NCI-H1436 treated with DMSO at 0.1 percent for 48 hours (cell line): ENCODE data around the gene CHRD.
A peak's percentile ranks its signal among the peaks of the same experiment; 100 is the strongest.

Experiments used
- DNase-seq: peaks from one replicate; lab custom pipeline; 2025; lab: John Stamatoyannopoulos, UW

Gene CHRD

DNA sequence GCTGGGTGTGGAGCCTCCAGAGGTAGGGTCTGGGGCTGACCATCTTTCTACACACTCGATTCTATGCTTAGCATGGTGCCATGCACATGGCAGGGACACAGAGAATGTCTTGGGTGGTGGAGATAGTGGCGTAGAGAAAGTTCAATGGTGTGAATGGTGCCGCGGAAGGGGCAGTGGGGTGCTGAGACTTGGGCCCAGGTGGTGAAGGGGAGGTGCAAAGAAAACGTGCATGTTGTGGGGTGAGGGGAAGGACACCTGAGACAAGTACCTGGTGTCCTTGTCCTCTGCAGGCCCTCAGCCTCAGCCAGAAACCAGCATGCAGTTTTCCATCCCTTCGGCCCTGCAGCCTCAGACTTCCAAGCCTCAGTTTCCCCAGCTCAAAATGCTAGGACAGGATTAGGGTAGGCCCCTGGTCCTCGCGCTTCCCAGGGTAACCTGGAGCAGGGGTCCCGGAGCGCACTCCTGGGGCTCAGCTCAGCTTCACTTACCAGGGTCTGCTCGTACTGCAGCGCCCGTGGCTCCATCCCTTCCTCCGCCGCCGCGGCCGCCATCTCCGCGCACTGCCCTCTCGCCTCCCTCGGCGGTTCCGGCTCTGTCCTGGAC, 18.8 kb upstream of the CHRD start:
- no peak for DNase-seq

DNA sequence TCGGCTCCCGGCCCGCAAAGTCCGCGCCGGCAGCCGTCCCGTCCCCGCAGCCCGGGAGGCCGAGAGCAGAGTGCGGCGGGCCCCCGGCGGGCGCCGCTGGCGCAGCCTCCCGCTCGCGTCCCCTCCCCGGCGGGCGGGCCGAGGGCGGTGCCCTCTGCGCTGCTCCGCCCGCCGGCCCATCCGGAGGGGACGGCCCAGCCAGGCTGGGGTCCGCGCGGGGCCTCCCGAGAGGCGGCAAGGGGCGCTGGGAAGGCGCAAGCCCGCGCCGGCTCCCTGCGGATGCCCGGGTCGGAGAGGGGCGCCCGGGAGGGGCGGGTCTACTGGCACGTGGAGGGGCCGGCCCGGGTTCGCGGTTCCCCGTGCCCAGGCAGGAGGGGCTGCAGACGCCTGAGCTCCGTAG, 18.3 kb upstream of the CHRD start, which contains the start of the genes CLCN2 and POLR2H:
Gene CLCN2, minus strand, starts transcription at position 74 of the 400 bp plus-strand sequence. CDS start 126 bp downstream, outside the sequence.
Gene POLR2H, plus strand, starts transcription at position 179 of the 400 bp plus-strand sequence. CDS start 1,783 bp downstream, outside the sequence.
- no peak for DNase-seq

DNA sequence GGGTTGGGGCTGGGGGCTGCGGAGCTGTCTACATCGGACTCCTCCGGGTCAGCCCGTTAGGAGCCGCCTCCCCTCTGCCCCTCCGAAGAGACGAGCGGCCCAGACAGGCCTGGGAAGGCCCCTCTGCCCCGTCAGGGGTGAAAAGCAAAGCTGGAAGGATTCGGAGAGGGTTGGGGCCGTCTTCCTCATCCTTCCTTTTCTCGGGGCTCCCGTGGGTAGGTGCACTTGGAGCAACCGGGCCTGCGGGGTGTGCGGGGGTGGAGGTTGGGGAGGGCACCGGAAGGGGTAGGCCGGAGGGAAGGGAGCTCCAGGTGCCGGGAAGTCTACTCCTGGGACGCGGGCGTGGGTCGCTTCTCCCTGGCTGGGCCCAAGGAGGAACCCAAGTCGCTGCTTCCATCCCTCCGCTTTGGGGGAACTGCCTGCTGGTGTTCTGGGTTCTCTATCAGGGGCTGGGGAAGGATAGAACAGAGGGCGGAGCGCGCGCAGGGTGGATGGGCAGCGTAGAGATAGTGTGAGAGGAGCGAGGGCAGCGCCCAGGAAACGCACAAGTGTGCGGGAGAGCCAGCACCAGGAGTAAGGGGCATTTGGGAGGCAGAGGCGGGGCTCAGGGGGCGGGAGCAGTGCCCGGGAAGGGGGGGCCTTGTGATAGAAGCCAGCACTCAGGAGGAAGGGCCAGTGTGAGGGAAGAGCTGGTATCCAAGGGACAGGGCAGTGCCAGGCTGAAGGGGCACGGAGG, 17.8 kb upstream of the CHRD start:
- DNase-seq, result no peak

DNA sequence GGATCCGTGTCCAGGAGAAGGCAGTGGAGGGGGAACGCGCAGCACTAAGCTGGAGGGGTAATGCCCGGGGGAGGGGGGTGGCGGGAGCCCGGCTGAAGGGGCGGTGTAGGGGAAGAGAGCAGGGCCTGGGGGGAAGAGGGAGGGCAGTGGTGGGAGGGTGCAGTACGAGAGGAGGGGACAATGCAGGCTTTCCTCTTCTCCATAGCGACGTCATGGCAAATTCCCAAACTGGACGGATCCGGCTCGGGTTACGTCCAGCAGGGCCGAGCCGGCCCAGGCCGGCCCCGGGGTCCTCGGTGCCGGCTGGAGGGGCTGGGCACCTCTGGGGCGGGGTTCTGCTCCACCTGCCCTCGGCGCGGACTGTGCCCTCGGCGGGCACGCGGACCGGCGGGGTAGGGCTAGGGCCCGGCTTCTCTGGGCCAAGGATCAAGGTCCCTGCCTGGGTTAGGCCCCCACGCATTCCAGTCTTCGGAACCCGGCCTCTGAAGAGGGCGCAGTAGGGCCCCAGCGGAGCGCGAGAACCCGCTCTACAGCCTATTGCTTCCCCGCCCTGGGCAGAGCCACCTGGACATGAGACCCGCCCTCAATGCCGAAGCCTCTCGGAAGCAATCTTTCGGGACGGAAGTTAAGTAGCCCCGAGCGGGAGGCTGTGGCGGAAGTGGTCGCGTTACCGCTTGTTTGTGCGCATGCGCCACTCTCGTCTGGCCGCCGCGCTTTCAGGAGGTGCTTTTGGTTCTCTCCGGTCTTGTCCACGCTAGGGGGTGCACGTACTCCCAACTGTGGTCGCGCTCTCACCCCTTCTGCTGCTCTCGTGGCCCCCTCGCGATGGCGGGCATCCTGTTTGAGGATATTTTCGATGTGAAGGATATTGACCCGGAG, 16.9 kb upstream of the CHRD start:
- DNase-seq, result peak; percentile 97

DNA sequence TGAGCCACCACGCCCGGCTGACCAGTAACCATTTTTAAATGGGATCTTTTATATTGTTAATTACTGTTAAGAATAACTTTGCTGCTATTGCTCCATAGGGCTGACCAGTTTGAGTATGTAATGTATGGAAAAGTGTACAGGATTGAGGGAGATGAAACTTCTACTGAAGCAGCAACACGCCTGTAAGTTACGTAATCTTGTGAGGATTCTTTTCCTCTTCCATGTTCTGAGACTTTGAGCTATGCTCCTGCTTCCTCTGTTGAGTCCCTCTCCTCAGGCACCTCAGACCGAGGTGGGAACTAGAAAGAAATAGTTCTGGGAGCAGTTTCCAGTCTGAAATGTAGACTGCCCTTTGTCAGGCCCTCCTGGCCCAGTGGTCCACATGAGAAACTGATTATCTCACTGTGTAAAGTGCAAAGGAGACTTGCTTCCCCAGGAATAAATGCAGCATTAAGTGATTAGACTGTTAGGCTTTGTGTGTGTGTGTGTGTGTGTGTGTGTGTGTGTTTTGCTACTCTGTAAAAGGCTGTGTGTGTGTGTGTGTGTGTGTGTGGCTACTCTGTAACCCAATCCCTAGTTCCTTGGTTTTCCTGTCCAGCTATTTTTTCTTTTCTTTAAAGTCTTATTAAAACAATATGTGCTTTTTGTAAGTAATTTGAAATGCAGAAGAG, 13.1 kb upstream of the CHRD start:
- no peak for DNase-seq

DNA sequence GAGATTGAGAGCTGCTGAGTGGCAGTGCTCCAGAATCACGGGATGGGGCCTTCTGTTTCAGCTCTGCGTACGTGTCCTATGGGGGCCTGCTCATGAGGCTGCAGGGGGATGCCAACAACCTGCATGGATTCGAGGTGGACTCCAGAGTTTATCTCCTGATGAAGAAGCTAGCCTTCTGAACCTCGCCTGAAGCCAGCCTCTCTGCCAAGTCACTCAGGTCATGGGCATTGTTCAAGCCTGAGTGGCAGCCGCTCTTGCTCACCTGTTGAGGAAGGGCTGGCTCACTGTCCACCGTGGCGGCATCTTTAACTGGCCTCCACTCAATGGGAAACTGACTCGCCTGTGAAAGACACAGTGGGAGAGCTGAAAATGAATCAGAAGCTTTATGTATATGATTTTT, 11.7 kb upstream of the CHRD start:
- DNase-seq, result no peak

DNA sequence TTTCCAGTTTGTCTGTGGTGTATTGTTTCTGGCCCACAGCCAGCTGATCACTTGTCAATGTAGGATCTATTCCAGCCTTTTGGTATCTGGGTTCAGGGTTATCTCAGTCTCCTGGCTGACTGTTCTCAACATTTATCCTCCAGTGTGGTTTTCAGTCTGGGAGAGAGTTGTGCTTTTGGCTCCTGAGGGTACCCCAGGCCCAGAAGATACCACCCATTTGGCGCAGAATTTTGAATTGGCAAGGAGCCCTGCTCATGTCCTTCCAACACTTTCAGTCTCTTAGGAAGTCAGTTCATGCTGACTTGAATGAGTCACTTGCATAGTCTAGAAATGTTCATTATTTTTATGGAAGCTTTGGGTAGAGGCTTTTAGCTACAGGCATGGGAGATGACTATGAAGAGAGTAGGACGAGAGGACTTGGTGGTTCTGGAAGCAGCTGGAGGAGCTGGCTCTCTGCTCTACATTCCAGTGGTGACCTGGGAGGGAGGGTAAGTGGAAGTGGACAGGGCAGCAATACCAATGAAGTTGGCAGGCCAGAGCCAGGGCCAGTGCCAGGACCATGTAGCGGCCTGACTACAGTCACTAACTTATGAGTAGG, 11.2 kb upstream of the CHRD start:
- DNase-seq, result no peak

DNA sequence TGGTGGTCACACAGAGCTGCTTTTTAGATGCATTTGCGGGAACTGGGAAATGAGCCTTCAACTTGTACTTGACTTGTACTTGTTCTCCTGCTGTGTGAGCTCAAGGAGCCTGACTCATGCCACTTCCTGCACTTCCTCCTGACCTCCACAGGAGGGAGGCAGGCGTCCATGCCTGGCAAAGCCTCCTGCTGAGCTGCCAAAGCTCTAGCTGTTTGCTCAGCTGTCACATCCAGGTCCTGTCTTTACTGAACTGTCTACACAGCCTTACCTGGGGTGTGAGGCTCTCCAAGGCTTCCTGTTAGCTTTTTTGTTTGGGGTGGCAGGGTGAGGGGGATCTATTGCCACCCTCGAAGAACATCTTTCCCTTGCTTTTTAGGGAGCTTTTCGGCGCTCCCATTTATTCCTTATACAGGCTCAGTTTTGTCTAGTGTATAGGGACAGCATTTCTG, 8.3 kb upstream of the CHRD start:
- peak; percentile 60 for DNase-seq

DNA sequence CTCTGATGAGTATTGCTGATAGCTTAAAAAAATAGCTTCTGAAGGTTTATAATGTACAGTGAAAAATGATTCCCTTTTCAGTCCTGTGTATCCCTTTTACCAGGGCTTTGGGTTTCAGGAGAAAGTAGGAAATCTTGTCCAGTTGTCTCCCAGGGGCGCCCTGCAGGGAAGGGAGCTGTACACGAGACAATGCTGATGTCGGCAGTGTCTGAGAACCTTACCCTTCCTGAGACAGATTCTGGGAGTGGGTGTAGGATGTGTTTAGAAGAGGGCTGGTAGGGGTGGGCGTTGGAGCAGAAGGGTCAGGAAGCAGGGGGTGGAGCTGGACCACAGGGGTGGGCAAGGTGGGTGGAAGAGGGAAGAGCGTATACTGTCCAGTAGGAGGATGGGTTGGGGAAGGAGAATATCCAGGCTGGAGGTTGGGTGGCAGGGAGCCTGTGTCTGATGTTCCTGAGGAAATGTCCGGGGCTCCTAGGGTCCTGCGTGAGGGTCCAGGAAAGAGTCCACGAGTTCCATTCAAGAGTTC, 7.5 kb upstream of the CHRD start:
- no peak for DNase-seq

DNA sequence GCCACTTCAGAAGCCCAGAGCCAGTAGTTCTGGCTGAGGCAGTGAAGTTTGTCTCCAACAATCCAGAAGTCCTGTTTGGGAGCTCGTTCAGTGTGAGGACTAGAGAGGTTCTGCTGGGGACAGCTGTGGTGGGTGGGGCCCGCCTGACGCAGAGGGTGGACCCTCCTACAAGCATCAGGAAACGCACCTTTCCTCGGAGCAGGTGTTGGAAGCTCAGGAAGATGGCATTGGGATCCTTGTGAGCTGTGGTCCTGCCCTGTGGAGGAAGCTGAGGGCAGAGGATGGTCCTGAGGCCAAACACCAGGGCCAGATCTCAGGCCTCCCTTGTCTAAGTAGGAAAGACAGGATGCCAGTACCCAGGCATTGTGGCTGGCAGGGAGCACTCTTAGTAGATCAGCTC, 6.9 kb upstream of the CHRD start:
- no peak for DNase-seq

DNA sequence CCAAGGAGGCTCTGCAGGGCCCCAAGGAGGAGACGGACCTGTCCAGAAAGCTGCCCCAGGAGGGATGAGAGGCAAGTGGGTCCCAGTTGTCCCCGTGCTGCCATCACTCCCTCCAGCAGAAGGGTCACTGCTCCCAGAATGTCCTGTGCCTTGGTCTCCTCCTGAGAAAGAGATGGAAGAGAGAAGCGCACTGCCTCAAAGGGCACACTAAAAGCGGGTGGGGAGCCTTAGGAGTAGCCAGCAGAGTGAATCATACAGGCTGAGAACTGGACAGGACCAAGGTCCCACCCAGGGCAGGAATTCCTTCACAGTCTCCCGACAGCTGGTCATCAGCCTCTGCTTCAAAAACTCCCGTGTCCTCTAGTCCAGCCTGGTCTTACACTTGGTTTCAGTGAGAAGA, 6.4 kb upstream of the CHRD start:
- no peak for DNase-seq

DNA sequence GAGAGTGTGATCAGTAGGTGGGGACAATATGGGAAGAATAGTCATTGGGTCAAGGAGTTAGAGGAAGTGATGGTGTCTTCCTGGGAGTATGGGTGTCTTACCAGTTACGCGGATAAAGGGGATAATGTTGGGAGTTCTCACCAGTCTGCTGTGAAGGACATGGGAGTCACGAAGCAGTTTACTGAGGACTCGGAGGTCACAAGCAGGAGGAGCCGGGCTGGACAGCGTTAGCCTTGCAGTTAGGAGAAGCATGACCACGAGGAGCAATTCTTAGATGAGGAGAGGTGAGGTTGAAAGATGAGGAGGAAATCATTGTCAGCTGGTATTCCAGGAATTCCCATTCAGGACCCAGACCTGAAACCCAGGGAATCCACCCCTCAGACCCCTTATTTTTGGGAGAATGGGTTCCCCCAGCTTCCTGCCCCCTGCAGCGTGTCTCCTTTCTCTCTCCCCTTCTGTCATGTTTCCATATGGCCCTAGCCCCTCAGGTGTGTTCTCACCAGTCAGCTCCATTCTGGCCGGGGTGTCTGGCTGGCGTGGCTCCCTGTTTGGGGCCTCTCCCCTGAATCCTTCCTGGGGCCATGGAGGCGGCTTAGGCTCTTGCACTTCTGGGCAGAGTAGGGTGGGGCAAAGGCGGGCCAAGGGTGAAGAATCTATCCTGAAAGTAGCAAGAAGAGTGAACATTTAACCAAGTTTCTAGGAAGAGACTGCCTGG, 4.0 kb upstream of the CHRD start:
- no peak for DNase-seq

DNA sequence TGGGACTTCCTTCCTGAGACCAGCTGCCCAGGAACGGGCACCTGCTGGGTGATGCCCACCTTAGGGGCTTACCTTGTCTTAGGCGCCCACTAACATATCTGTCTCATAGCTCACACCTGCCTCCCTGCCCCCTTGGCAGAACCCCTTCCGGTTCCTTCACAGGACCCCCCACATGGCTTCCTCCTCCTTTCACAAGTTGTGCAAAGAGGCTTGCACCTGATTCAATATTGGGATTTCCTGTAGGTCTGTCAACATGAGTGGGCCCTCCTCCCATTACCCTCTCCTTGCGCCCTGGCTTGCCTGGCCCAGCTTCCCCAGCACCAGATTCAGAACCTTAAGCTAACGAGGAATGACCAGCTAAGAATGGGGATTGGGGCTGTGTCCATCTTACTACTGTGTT, 2.5 kb upstream of the CHRD start:
- DNase-seq, result no peak

DNA sequence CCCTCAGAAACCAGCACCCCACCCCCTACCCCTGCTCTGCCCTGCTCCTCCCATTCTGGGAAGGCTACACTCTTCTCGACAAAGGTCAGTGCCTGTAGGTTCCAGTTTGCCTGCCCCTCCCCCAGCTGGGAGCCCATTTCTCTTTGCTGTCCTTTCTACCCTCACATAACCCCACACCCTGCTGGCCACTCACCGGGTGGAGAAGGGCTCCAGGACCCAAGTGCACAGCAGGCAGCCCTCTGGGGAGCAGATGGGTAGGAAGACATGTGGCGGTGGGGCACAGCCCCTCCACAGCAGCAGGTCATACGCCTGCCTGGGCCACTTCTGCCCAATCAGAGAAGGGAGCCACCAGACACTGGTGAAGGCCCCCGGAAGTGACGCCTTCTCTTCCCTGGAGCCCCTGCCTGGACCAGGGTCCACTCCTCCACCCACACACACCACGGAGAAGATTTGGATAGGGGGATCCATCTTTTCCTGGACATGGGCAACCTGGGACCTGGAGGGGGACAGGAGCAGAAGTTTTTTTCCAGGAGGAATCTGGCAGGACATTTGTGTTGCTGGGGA, 1.9 kb upstream of the CHRD start, which contains the start of gene THPO:
Gene THPO, minus strand, starts transcription at position 326 of the 564 bp plus-strand sequence. CDS start 1,948 bp downstream, outside the sequence.
- DNase-seq, result no peak

DNA sequence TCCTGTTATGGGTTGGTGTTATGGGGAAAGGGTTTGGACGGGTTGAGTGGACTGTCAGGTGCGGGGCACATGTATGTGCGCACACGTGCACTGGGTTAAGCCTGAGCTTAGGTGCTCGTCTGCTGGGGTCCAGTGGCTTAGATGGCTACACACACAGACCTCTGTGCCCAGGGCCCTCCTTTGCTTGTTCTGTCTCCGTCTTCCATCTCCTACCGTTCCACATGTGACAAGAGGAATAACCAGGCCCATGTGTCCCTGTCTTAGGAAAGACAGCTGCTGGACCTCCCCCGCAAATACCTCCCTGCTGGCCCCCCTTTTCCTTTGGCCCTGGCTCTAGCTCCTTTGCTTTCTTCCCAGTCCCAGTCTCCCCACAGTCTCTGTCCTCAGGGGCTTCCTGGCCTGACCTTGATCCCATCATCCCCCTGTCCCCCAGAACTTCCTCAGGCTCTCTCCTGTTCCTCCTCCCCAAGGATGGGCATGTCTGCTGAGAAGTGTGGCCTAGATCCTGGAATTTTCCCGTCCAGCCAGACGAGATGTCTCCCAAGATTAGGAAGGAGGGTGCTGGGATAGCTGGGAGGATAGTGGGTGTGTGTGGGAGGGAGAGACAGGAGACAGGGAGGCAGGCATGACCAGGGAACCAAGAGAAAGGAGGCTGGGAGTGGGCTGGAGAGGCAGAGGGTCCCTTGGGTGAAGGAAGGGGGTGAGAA, 1.1 kb upstream of the CHRD start:
- no peak for DNase-seq

DNA sequence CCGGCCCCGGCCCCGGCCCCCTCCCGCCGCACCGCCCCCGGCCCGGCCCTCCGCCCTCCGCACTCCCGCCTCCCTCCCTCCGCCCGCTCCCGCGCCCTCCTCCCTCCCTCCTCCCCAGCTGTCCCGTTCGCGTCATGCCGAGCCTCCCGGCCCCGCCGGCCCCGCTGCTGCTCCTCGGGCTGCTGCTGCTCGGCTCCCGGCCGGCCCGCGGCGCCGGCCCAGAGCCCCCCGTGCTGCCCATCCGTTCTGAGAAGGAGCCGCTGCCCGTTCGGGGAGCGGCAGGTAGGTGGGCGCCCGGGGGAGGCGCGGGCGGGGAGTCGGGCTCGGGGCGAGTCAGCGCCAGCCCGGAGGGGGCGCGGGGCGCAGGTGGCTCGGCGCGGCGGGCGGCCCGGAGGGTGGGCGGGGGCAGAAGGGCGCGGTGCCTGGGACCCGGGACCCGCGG, 352 bp downstream of the CHRD start:
- no peak for DNase-seq

DNA sequence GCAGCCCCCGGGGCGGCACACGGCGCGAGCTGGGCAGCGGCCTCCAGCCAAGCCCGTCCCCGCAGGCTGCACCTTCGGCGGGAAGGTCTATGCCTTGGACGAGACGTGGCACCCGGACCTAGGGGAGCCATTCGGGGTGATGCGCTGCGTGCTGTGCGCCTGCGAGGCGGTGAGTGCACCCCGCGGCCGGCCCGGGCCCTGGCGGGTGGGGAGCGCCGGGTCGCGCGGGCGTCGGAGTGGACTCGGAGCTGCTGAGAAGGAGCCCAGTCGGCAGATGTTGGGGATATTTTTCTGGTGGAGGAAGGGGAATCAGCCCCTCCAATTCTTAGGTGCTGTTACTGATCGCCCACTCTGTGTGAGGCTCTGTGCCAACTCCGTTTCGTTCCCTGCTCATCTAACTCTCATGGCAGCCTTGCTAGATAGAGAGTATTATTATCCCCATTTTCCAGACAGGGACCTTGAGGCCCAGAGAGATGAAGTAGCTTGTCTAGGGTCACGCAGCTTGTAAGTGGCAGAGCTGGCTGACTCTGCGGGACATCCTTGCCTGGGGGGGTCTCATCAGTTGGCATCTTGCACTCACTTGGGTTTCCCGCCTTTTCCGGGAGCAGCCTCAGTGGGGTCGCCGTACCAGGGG, 890 bp downstream of the CHRD start:
- DNase-seq, result no peak

DNA sequence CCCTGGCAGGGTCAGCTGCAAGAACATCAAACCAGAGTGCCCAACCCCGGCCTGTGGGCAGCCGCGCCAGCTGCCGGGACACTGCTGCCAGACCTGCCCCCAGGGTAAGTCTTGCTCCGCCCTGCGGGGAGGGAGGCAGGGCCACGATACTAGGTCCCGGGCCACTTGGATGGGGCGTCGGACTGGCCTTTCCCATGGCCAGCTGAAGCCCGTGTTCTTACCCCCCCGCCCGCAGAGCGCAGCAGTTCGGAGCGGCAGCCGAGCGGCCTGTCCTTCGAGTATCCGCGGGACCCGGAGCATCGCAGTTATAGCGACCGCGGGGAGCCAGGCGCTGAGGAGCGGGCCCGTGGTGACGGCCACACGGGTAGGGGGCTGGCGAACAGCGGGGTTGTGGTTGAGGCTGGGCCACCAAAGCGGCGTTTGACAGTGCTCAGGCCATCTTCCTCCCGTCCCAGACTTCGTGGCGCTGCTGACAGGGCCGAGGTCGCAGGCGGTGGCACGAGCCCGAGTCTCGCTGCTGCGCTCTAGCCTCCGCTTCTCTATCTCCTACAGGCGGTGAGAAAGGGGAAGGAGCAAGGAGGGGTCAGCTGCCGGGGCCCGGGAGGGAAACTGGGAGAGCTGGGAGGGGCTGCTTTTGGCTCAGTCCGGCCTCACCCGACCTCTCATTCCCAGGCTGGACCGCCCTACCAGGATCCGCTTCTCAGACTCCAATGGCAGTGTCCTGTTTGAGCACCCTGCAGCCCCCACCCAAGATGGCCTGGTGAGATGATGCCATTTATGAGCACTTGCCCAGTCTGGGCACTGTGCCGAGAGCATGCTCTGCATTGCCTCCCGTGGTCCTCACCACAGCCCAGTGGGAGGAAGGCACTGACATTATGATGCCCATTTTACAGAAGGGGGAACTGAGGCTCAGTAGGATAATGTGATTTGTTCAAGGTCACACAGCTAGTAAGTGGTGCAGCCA, 1.7 kb downstream of the CHRD start:
- no peak for DNase-seq
